HepG2 (cell line): ENCODE data around the gene GLYR1. TPM values are rescaled to one million over a fixed set of nuclear protein-coding genes. Genes with fewer than 3 reads are reported as not detected.

ENCODE experiments used
- BORCS8-MEF2B ChIP-seq: sonication (generic); formaldehyde crosslinking; IDR thresholded peaks from 2 replicates; pipeline ENCODE4 v1.8.0; 2022; ENCODE audit warnings: mild to moderate bottlenecking, missing genetic modification reagents
- CCDC6 ChIP-seq: sonication (generic); formaldehyde crosslinking; IDR thresholded peaks from 2 replicates; pipeline ENCODE4 v1.8.1; 2022; ENCODE audit warnings: mild to moderate bottlenecking, missing genetic modification reagents, moderate library complexity
- DR1 ChIP-seq: sonication (generic); formaldehyde crosslinking; IDR thresholded peaks from 2 replicates; pipeline ENCODE4 v1.8.0; 2021; ENCODE audit warnings: mild to moderate bottlenecking, missing genetic modification reagents, inconsistent platforms
- KMT2A ChIP-seq: sonication (generic); formaldehyde crosslinking; IDR thresholded peaks from 2 replicates; pipeline ENCODE4 v1.4.0; 2020; ENCODE audit warnings: missing genetic modification reagents
- MAZ ChIP-seq, 2 experiments: sonication (generic) in 1 of 2; formaldehyde crosslinking in 1 of 2; IDR thresholded peaks; 2 replicates each; pipeline versions ENCODE4 v1.5.0 to v1.6.1; 2012 to 2020; ENCODE audit warnings: low read depth in 2 of 2, mild to moderate bottlenecking in 2 of 2, borderline replicate concordance in 1 of 2, improper control_type of control experiment in 1 of 2, low read length in 1 of 2, missing genetic modification reagents in 1 of 2, moderate library complexity in 1 of 2
- MEIS2 ChIP-seq: sonication (generic); formaldehyde crosslinking; IDR thresholded peaks from 2 replicates; pipeline ENCODE4 v1.9.0; 2021; ENCODE audit warnings: mild to moderate bottlenecking, missing genetic modification reagents
- NFYB ChIP-seq: sonication (generic); formaldehyde crosslinking; IDR thresholded peaks from 2 replicates; pipeline ENCODE4 v1.4.0; 2020; ENCODE audit warnings: missing genetic modification reagents
- NR3C1 ChIP-seq: sonication (generic); formaldehyde crosslinking; IDR thresholded peaks from 2 replicates; pipeline ENCODE4 v1.4.0; 2020; ENCODE audit warnings: missing genetic modification reagents
- PHF21A ChIP-seq: sonication (generic); formaldehyde crosslinking; IDR thresholded peaks from 2 replicates; pipeline ENCODE4 v1.5.0; 2020; ENCODE audit warnings: mild to moderate bottlenecking, missing genetic modification reagents
- RBM39 ChIP-seq: fragments of 200-400 bp; formaldehyde crosslinking; IDR thresholded peaks from one replicate; pipeline ENCODE4 v1.6.1; 2018; ENCODE audit warnings: antibody characterized with exemption, mild to moderate bottlenecking, low read depth, low read length; ENCODE audit not compliant: poor library complexity, severe bottlenecking
- REPIN1 ChIP-seq: sonication (generic); formaldehyde crosslinking; IDR thresholded peaks from 2 replicates; pipeline ENCODE4 v1.8.0; 2022; ENCODE audit warnings: missing genetic modification reagents, low read depth, mild to moderate bottlenecking, borderline replicate concordance
- ZNF205 ChIP-seq: IDR thresholded peaks from 2 replicates; pipeline ENCODE4 v1.6.1; 2018; ENCODE audit warnings: missing biosample characterization, missing genetic modification reagents
- ZNF652 ChIP-seq: IDR thresholded peaks from 2 replicates; pipeline ENCODE4 v1.6.1; 2016; ENCODE audit warnings: low read depth, borderline replicate concordance
- ZNF749 ChIP-seq: sonication (generic); formaldehyde crosslinking; IDR thresholded peaks from 2 replicates; pipeline ENCODE4 v1.8.0; 2022; ENCODE audit warnings: mild to moderate bottlenecking, missing genetic modification reagents, moderate library complexity, borderline replicate concordance
- polyA plus RNA-seq, 8 experiments: library from polyadenylated mRNA; depleted of rRNA in 3 of 8; stranded (reverse) in 7 of 8; unstranded in 1 of 8; fragments of >200 nt; fragmentation: Illumina TruSeq in 4 of 8; extraction: Trizol in 4 of 8; gene quantifications; 2 replicates each; pipeline versions ENCODE4 v1.2.1 to v1.2.3, GENCODE V29; 2011 to 2016; ENCODE audit warnings: low read depth in 4 of 8, missing spikeins in 1 of 8, mixed read lengths in 1 of 8; ENCODE audit not compliant: insufficient read depth in 1 of 8
- total RNA-seq, 5 experiments: library from RNA; depleted of rRNA; stranded (reverse); fragments of >200 nt; fragmentation: Illumina TruSeq; extraction: Trizol; gene quantifications; 2 replicates each; pipeline ENCODE4 v1.2.3, GENCODE V29; 2016; ENCODE audit warnings: low read depth in 1 of 5
- TF ChIP-seq, protein P1 (sequence below): IDR thresholded peaks from 2 replicates; pipeline ENCODE4 v1.6.1; 2016; ENCODE audit warnings: missing compliant biosample characterization, missing genetic modification reagents, borderline replicate concordance
- TF ChIP-seq, protein P2 (sequence below): sonication (generic); formaldehyde crosslinking; IDR thresholded peaks from 2 replicates; pipeline ENCODE4 v1.4.0; 2020; ENCODE audit warnings: missing genetic modification reagents
- TF ChIP-seq, protein P3 (sequence below): sonication (generic); formaldehyde crosslinking; IDR thresholded peaks from 2 replicates; pipeline ENCODE4 v1.4.0; 2020; ENCODE audit warnings: missing genetic modification reagents
- TF ChIP-seq, protein P4 (sequence below): sonication (generic); formaldehyde crosslinking; IDR thresholded peaks from 2 replicates; pipeline ENCODE4 v1.4.0; 2020; ENCODE audit warnings: low read depth, mild to moderate bottlenecking, missing genetic modification reagents
- TF ChIP-seq, protein P5 (sequence below): sonication (generic); formaldehyde crosslinking; IDR thresholded peaks from 2 replicates; pipeline ENCODE4 v1.4.0; 2020; ENCODE audit warnings: missing genetic modification reagents, borderline replicate concordance

The GLYR1 gene
- total and polyA plus RNA-seq, 2 of the 13 experiments (the other 11 are each of a cell fraction or from before 2014, with no cell fraction given): 28.3 to 48.7 TPM

DNA sequence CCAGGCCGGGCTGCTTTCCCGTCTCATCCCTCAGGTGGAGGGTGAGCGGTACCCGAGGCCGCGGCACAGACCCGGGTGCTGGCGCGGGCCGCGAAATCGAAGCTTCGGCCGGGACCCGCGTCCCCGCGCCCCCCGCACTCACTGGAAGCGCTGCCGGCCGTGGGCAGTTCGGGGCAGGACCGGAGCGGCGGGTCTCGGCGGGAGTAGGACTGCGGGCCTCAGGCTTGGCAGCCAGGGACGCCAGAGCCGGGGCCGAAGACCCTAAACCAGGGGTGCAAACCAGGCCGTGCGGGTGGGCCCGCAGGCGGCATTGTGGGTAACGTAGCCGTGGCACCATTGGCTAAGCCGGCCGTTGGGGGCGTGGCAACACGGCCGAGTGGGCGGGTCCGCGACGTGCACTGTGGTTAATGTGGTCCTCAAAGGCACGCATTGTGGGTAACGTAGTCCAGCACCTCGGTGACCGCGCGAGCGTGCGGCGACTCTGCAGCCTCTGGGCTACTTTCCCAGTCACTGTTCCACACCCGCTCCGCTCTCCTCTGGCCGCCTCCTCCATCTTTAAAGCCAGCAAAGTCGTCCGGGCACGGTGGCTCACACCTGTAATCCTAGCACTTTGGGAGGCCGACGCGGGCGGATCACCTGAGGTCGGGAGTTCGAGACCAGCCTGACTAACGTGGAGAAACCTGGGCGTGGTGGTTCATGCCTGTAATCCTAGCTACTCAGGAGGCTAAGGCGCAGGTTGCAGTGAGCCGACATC lies 80.0 kb downstream of the GLYR1 start, which contains the start of gene ZNF500 (continued):
- TF ChIP-seq, protein P1, sequence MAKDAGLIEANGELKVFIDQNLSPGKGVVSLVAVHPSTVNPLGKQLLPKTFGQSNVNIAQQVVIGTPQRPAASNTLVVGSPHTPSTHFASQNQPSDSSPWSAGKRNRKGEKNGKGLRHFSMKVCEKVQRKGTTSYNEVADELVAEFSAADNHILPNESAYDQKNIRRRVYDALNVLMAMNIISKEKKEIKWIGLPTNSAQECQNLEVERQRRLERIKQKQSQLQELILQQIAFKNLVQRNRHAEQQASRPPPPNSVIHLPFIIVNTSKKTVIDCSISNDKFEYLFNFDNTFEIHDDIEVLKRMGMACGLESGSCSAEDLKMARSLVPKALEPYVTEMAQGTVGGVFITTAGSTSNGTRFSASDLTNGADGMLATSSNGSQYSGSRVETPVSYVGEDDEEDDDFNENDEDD (CRISPR knock-in tag): peak; percentile 60; the same call in 1 of the 2 replicates
- TF ChIP-seq, protein P2, sequence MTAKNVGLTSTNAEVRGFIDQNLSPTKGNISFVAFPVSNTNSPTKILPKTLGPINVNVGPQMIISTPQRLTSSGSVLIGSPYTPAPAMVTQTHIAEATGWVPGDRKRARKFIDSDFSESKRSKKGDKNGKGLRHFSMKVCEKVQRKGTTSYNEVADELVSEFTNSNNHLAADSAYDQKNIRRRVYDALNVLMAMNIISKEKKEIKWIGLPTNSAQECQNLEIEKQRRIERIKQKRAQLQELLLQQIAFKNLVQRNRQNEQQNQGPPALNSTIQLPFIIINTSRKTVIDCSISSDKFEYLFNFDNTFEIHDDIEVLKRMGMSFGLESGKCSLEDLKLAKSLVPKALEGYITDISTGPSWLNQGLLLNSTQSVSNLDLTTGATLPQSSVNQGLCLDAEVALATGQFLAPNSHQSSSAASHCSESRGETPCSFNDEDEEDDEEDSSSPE (CRISPR knock-in tag): peak; percentile 81
- TF ChIP-seq, protein P3, sequence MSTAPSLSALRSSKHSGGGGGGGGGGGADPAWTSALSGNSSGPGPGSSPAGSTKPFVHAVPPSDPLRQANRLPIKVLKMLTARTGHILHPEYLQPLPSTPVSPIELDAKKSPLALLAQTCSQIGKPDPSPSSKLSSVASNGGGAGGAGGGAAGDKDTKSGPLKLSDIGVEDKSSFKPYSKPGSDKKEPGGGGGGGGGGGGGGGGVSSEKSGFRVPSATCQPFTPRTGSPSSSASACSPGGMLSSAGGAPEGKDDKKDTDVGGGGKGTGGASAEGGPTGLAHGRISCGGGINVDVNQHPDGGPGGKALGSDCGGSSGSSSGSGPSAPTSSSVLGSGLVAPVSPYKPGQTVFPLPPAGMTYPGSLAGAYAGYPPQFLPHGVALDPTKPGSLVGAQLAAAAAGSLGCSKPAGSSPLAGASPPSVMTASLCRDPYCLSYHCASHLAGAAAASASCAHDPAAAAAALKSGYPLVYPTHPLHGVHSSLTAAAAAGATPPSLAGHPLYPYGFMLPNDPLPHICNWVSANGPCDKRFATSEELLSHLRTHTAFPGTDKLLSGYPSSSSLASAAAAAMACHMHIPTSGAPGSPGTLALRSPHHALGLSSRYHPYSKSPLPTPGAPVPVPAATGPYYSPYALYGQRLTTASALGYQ (CRISPR knock-in tag): peak; percentile 50; the same call in 1 of the 2 replicates
- TF ChIP-seq ZNF205 (CRISPR knock-in tag): peak; percentile 64; the same call in 1 of the 2 replicates
- TF ChIP-seq, protein P4, sequence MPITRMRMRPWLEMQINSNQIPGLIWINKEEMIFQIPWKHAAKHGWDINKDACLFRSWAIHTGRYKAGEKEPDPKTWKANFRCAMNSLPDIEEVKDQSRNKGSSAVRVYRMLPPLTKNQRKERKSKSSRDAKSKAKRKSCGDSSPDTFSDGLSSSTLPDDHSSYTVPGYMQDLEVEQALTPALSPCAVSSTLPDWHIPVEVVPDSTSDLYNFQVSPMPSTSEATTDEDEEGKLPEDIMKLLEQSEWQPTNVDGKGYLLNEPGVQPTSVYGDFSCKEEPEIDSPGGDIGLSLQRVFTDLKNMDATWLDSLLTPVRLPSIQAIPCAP (CRISPR knock-in tag): 0 out of 2 replicates have a peak, but pooled peaks have one; percentile 66
- TF ChIP-seq NR3C1 (CRISPR knock-in tag): no peak
- no peak for TF ChIP-seq ZNF749 (CRISPR knock-in tag)
- TF ChIP-seq DR1: peak; percentile 78; the same call in 1 of the 2 replicates
- TF ChIP-seq ZNF652: no peak
- TF ChIP-seq, protein P5, sequence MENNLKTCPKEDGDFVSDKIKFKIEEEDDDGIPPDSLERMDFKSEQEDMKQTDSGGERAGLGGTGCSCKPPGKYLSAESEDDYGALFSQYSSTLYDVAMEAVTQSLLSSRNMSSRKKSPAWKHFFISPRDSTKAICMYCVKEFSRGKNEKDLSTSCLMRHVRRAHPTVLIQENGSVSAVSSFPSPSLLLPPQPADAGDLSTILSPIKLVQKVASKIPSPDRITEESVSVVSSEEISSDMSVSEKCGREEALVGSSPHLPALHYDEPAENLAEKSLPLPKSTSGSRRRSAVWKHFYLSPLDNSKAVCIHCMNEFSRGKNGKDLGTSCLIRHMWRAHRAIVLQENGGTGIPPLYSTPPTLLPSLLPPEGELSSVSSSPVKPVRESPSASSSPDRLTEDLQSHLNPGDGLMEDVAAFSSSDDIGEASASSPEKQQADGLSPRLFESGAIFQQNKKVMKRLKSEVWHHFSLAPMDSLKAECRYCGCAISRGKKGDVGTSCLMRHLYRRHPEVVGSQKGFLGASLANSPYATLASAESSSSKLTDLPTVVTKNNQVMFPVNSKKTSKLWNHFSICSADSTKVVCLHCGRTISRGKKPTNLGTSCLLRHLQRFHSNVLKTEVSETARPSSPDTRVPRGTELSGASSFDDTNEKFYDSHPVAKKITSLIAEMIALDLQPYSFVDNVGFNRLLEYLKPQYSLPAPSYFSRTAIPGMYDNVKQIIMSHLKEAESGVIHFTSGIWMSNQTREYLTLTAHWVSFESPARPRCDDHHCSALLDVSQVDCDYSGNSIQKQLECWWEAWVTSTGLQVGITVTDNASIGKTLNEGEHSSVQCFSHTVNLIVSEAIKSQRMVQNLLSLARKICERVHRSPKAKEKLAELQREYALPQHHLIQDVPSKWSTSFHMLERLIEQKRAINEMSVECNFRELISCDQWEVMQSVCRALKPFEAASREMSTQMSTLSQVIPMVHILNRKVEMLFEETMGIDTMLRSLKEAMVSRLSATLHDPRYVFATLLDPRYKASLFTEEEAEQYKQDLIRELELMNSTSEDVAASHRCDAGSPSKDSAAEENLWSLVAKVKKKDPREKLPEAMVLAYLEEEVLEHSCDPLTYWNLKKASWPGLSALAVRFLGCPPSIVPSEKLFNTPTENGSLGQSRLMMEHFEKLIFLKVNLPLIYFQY (CRISPR knock-in tag): 0 out of 2 replicates have a peak, but pooled peaks have one; percentile 24
- TF ChIP-seq MEIS2 (CRISPR knock-in tag): peak; percentile 68
- TF ChIP-seq NFYB (CRISPR knock-in tag): peak; percentile 90
- TF ChIP-seq MAZ (IDR thresholded peaks at IDR 0.05; ENCODE audit: borderline replicate concordance, low read depth, low read length): no peak
- peak; percentile 53; the same call in 1 of the 2 replicates for TF ChIP-seq MAZ (CRISPR knock-in tag; IDR thresholded peaks at IDR 0.05; ENCODE audit: low read depth)
- TF ChIP-seq CCDC6 (CRISPR knock-in tag): no peak; the same call in 1 of the 2 replicates
- TF ChIP-seq KMT2A (CRISPR knock-in tag): peak; percentile 73; the same call in 1 of the 2 replicates
- peak; percentile 90 for TF ChIP-seq PHF21A
- TF ChIP-seq REPIN1 (CRISPR knock-in tag): peak; percentile 21; the same call in 1 of the 2 replicates
- peak; percentile 57 for TF ChIP-seq RBM39
- TF ChIP-seq BORCS8-MEF2B (CRISPR knock-in tag): peak; percentile 46; the same call in 1 of the 2 replicates
